ENCODE results near the gene TTC5. TPM values are rescaled to one million over a fixed set of nuclear protein-coding genes. Genes with fewer than 3 reads are reported as not detected.

Gene TTC5
- total and polyA plus RNA-seq, 8 donors, result 2.3 to 30.3 (median 4.4) TPM

DNA sequence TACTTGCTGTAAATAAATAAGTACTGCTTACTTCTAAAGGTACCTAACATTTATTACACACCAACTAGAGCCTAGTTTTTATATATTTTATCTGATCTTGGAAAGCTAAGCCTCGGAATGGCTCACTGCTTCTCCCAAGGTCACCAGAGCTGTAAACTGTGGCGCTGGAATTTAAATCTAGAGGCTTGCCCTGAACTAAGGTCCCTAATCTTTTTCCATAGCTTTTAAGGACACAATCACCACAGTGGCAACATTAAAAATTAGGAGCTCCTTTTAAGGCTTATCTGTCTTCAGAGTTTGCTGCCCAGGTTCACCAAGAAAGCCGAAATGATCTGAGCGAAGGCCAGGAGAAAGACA lies 26.7 kb upstream of the TTC5 start:
- Histone ChIP-seq H3K27me3 (no peaks in the 10 kb centered on the region), H3K4me3 (peak overlapping the region; percentile 59 to 66 (median 62)), H3K36me3 (peaks cover 0 to 15% (median 15%) of the 10 kb centered on the region in 4 donors), H3K4me1 (peaks cover 6 to 47% (median 23%) of the 10 kb centered on the region in 4 donors), H3K9me3 (no peaks in the 10 kb centered on the region), H3K27ac (peak overlapping the region; percentile 69 to 95 (median 92))
- TF ChIP-seq, protein P1, sequence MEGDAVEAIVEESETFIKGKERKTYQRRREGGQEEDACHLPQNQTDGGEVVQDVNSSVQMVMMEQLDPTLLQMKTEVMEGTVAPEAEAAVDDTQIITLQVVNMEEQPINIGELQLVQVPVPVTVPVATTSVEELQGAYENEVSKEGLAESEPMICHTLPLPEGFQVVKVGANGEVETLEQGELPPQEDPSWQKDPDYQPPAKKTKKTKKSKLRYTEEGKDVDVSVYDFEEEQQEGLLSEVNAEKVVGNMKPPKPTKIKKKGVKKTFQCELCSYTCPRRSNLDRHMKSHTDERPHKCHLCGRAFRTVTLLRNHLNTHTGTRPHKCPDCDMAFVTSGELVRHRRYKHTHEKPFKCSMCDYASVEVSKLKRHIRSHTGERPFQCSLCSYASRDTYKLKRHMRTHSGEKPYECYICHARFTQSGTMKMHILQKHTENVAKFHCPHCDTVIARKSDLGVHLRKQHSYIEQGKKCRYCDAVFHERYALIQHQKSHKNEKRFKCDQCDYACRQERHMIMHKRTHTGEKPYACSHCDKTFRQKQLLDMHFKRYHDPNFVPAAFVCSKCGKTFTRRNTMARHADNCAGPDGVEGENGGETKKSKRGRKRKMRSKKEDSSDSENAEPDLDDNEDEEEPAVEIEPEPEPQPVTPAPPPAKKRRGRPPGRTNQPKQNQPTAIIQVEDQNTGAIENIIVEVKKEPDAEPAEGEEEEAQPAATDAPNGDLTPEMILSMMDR (IDR thresholded peaks at IDR 0.05), result no peak
- TF ChIP-seq POLR2A (IDR thresholded peaks at IDR 0.05) (no peak), POLR2AphosphoS5 (IDR thresholded peaks at IDR 0.05) (no peak), EP300 (IDR thresholded peaks at IDR 0.05) (no peak)
- peak in 1 of 2 donors; percentile 68 for DNase-seq
- WGBS, 5 donors, result 1 to 10% (median 6%) methylated on average over 4 of the region's 4 CpGs
- intact Hi-C loops (cut with DNase I; ENCODE audit: low total_unique reads), result no loop called here

DNA sequence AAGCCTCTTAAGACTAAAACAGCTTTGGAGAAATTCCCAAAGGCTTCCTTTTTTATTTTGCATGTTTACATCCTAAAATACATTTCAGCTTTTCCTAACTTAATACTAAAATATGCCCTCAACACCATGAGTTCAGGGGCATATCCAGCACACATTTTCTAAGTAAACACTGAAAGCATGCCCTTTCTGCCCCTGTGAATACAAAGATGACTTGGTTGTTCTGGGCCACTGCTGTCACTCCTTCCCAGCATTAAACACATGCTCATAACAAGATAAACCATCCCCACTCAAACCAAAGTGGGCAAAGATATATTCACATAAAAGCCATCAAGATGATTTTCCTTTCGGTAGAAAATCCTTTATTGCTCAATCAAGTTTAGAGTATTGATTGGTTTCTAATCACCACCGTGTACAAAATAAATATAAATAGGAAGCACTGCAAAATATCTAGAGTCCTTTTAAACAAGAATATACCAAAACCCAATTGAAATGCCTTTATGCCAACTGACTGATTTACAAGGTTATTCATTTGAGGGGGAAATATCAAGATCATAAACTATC lies 25.4 kb upstream of the TTC5 start:
- no peaks in the 10 kb centered on the region for H3K27me3 ChIP-seq
- H3K27ac ChIP-seq, result no peak overlapping the region
- no peaks in the 10 kb centered on the region for H3K9me3 ChIP-seq
- WGBS, 5 donors, result 49 to 73% (median 60%) methylated on average over 2 of the region's 2 CpGs
- no peak overlapping the region for H3K4me3 ChIP-seq
- no peak for DNase-seq
- intact Hi-C loops (cut with DNase I; ENCODE audit: low total_unique reads), result no loop called here
- TF ChIP-seq POLR2AphosphoS5 (IDR thresholded peaks at IDR 0.05), result no peak
- H3K4me1 ChIP-seq, result peaks cover 6 to 53% (median 26%) of the 10 kb centered on the region in 4 donors
- peaks cover 3 to 23% (median 21%) of the 10 kb centered on the region in 4 donors for H3K36me3 ChIP-seq

GRCh38 chr14:20329355-20329754 lies 23.6 kb upstream of the TTC5 start:
- intact Hi-C loops (cut with DNase I; ENCODE audit: low total_unique reads), result loop anchor here (5.0 to 10.0 kb wide), 2 partner anchors 278 to 365 kb away; no protein-coding TSS in a partner anchor

DNA sequence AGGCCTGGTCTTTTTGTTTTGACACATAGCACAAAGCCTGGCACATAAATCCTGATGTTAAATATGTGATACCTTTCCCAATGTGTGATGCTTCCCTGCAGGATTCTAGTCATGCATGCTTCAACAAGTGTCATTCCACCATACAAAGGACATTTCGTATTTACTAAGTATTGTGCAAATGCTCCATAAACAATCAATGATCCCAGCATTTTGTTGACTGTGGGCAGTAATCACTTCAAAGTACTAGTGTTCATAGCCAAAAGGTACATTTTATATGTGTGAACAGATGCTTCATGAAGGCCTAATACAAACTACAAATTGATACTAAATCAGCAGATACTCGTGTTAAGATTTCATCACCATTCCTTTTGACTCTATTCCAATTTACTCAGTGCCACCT lies 23.0 kb upstream of the TTC5 start:
- no peak for TF ChIP-seq EP300 (IDR thresholded peaks at IDR 0.05)
- no peaks in the 10 kb centered on the region for H3K9me3 ChIP-seq
- 44 to 57% (median 49%) methylated on average over 2 of the region's 2 CpGs for WGBS, 5 donors
- H3K36me3 ChIP-seq, result peaks cover 19 to 47% (median 45%) of the 10 kb centered on the region in 4 donors
- no peak for DNase-seq
- H3K4me1 ChIP-seq, result peaks cover 6 to 53% (median 26%) of the 10 kb centered on the region in 4 donors
- intact Hi-C loops (cut with DNase I; ENCODE audit: low total_unique reads), result loop anchor here (5.0 to 10.0 kb wide), 2 partner anchors 279 to 366 kb away; no protein-coding TSS in a partner anchor
- no peak overlapping the region for H3K4me3 ChIP-seq
- H3K27me3 ChIP-seq, result no peaks in the 10 kb centered on the region
- no peak overlapping the region for H3K27ac ChIP-seq

More at GRCh38 chr14:20329355-20329754, 23.6 kb upstream of the TTC5 start:
- Histone ChIP-seq H3K4me1 (peaks cover 6 to 53% (median 26%) of the 10 kb centered on the region in 4 donors), H3K36me3 (peaks cover 15 to 41% (median 39%) of the 10 kb centered on the region in 4 donors), H3K27me3 (no peaks in the 10 kb centered on the region), H3K9me3 (no peaks in the 10 kb centered on the region), H3K27ac (no peak overlapping the region), H3K4me3 (no peak overlapping the region)
- WGBS, 5 donors, result 46 to 90% (median 89%) methylated on average over 2 of the region's 2 CpGs
- TF ChIP-seq EP300 (IDR thresholded peaks at IDR 0.05) (no peak), POLR2AphosphoS5 (IDR thresholded peaks at IDR 0.05) (no peak), POLR2A (IDR thresholded peaks at IDR 0.05) (no peak)
- TF ChIP-seq, protein P1 (IDR thresholded peaks at IDR 0.05), result no peak
- DNase-seq, result no peak

GRCh38 chr14:20327005-20327869 lies 21.5 kb upstream of the TTC5 start:
- no peak overlapping the region for H3K4me3 ChIP-seq
- intact Hi-C loops (cut with DNase I; ENCODE audit: low total_unique reads), result loop anchor here (5.0 to 10.0 kb wide), 2 partner anchors 280 to 368 kb away; no protein-coding TSS in a partner anchor
- 41 to 47% (median 44%) methylated on average over 8 of the region's 8 CpGs for WGBS, 5 donors
- DNase-seq, result peak in 1 of 2 donors; percentile 85
- no peaks in the 10 kb centered on the region for H3K27me3 ChIP-seq
- peaks cover 1 to 43% (median 21%) of the 10 kb centered on the region in 4 donors for H3K4me1 ChIP-seq
- H3K27ac ChIP-seq, result peak overlapping the region in 3 of 5 donors; percentile 24 to 56 (median 34)
- TF ChIP-seq EP300 (IDR thresholded peaks at IDR 0.05) (no peak), POLR2AphosphoS5 (IDR thresholded peaks at IDR 0.05) (peak in 1 of 3 donors; percentile 33), POLR2A (IDR thresholded peaks at IDR 0.05) (no peak)
- TF ChIP-seq, protein P1 (IDR thresholded peaks at IDR 0.05), result peak in 5 of 7 experiments; percentile 45 to 80 (median 71)
- no peaks in the 10 kb centered on the region for H3K9me3 ChIP-seq
- peaks cover 19 to 62% (median 60%) of the 10 kb centered on the region in 4 donors for H3K36me3 ChIP-seq

Measured in stomach (tissue), 9 donors.